Skeletal muscle cell (primary cell): ENCODE measurements around the gene NIN.

Source experiments
- DNase-seq: peaks from one replicate; pipeline ENCODE4 v3.0.0-alpha.2; 2010; ENCODE audit warnings: low read depth
- H3K4me3 ChIP-seq: 2 replicates; pipeline ENCODE4 v1.5.1; 2011; ENCODE audit warnings: low read depth, mild to moderate bottlenecking, control low read depth, low read length, moderate library complexity

The NIN gene

GRCh38 chr14:50839691-50840090, 8.7 kb upstream of the NIN start:
- H3K4me3 ChIP-seq = no peak overlapping the region
- no peak for DNase-seq

DNA sequence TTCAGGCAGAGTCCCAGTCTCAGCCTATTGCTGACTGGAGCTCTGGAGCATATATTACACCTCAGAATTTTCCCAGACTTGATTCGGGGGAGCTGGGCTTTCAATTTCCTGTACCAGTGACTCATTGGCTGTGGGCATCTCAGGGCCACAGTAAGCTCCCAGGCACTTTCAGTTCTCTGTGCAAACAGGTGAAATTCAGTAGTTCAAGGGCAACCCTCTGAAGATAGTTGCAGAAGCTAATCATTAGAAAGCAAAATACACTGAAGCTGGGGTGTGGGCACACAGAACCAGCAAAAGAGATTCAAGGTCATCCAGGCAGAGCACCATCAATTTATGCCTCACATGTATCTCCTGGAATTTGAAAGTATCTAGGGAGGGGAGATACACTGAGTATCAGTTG, 8.1 kb upstream of the NIN start:
- no peak overlapping the region for H3K4me3 ChIP-seq
- no peak for DNase-seq

DNA sequence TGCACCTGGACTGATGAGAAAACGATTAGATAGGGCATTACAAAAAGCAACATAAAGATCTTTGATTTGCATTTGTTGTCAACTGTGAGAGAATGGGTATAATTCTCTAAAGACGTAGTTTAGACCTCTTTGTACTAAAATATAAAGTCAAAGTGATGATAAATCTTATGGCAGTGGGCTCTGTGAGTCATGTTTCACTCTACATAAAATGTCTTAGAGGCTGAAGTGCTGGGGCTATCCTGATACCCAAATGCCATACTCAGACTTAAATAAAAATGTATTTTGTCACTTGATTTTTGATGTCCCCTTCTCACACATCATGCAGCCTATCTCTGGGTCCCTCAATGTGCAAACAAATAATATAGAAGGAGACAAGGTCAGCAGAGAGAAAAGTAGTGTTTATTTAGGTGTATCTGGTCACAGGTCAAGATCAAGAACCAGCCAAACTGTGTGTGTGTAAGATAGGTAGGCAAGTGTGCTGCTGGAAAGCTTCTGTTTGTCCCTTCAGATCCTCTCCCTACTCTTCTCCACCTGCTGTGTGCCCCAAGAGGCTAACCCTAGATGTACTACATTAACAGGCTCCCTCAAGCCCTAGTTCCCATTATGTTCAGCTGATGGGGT, 7.0 kb upstream of the NIN start:
- H3K4me3 ChIP-seq = no peak overlapping the region
- no peak for DNase-seq

DNA sequence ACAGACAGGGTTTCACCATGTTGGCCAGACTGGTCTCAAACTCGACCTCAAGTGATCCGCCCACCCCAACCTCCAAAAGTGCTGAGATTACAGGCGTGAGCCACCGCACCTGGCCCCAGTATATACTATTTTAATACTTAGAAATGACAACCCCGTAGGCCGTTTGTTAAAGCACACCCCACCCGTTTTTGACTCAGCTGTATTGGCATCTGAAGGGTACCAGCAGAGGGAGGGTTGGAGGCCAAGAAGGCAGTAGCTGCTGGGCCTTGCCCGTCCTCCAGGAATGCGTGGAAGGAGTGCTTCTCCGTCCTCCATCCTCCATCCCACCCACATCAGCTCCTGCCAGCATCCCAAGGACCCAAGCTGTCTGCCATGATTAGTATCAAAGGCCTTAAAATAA, 6.3 kb upstream of the NIN start:
- no peak overlapping the region for H3K4me3 ChIP-seq
- DNase-seq = no peak

DNA sequence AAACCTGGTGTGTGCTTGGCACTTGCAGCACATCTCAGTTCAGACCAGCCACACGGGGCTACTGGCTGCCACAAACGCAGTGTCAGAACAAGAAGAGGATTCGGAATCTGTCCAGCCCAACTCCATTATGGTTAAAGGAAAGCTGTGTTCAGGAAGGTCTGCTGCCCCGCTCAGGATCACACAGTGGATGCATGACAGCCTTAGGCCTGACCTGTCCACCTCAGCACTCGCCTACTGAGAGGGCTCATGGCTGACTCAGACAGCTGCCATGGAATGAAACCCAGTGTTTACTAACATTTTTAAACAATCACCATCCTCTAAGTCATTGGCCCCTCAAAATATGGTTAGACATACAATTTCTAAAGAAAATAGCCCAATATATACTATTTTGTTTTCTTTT, 5.6 kb upstream of the NIN start:
- no peak for DNase-seq
- no peak overlapping the region for H3K4me3 ChIP-seq

- H3K4me3 ChIP-seq = no peak overlapping the region
- DNase-seq = peak; percentile 42
Measured at GRCh38 chr14:50835280-50835679, 4.3 kb upstream of the NIN start.

DNA sequence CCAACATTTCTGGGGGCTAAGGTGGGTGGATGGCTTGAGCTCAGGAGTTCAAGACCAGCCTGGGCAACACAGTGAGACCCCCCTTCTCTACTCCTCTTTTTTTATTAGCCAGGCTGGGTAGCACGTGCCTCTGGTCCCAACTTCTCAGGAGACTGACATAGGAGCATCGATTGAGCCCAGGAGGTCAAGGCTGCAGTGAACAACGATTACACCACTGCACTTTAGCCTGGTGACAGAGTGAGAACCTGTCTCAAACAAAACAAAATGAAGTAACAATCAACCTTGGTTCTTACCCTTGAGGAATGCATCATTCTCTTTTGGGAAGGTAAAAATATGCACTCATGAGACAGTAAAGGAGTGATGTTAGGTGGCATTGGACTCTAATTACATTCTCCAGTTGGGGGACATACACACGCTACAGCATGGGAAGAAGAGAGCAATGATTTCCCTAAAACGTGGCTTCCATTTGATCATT, 3.9 kb upstream of the NIN start:
- DNase-seq = no peak
- no peak overlapping the region for H3K4me3 ChIP-seq

DNA sequence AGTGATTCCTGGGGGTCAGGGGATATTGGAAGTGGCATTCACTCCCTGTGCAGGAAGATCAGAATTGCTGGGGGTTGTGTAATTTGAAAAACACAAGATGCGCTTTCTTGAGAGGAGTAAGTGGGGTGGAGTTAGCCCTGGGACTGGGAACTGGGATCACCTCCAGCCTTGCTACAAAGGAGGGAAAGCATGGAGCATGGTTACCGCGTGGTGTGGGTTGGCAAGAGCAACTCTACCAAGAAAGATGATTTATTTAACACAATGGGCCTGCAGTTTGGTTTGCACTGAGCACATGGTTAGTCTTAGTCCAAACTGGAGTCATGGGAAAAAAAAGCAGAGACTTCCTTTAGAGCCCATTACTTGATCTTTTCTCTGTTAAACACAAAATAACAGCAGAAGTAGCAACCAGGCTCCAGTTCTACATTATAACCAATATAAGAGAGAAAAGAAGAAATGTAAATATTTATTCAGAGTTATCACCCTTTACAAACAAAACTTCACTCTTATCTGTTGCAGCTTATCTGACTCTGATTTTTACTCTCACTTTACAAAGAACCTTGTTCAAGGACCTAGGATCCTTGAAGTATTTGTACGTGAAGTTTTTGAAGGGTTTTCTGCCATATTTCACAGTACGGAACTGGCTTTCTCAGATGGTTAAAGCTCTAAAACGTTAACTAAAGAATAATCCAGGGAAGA, 2.1 kb upstream of the NIN start:
- DNase-seq = no peak
- H3K4me3 ChIP-seq = no peak overlapping the region

- H3K4me3 ChIP-seq = peak overlapping the region; percentile 81
- DNase-seq = no peak
Measured at GRCh38 chr14:50831726-50832168, 785 bp upstream of the NIN start.

GRCh38 chr14:50830044-50830931, 674 bp downstream of the NIN start:
- H3K4me3 ChIP-seq = peak overlapping the region; percentile 81
- no peak for DNase-seq

- peak overlapping the region; percentile 81 for H3K4me3 ChIP-seq
- DNase-seq = no peak
Measured at GRCh38 chr14:50829489-50830043, 1.4 kb downstream of the NIN start.

DNA sequence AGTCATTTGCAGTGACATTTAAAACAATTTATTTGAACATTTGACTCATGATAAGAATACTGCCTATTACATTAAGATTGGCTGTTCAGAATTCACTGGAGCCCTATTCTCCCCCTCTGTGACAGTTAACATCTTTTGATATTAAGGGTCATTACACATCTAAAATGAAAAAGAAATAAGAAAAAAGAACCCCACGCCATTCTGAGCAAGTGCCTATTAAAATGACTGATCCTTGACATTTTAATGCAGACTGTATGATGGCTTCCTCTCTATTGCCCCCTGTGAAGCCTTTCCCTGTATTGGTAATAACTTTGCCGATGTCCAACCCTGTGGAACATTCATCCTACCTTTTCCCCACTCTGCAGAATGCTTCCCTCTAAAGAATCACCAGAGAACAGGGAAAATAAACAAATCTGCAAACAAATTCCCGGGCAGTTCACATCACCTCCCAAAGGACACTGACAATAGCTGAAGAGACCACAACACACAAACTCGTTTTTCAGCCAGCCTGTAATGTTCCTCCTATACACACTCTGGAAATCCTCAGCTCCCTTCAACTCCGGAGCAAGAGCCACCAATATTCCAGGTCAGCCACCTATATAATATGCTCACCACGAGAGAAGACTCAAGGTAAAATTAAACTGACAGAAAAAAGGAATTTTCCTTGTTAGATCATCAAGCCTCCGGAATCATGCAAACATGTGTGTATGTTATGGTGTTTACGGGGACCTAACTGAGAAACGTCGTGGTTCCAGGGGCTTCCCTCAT, 2.1 kb downstream of the NIN start:
- H3K4me3 ChIP-seq = peak overlapping the region; percentile 81
- DNase-seq = no peak

DNA sequence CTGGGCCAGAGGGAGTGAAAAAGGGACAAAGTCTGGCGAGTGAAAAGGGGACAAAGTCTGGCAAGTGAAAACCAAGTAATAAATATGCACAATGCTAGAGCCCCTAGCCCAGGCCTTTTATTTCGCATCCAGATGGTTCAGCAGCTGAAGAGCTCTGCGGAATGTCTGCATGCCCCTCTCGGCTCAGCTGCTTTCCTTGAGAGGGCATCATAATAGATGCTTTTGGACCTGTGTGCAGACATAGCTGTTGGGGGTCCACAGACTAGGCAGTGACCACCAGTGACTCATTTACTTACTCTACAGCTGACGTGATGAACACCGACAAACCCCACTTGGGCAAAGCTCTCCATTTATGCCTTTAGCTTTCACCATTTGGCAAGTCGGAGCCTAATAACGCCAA, 4.3 kb downstream of the NIN start:
- H3K4me3 ChIP-seq = no peak overlapping the region
- no peak for DNase-seq

GRCh38 chr14:50825307-50825706, 5.7 kb downstream of the NIN start:
- DNase-seq = no peak
- no peak overlapping the region for H3K4me3 ChIP-seq

- DNase-seq = no peak
Measured at GRCh38 chr14:50823762-50824636, 7.0 kb downstream of the NIN start.

GRCh38 chr14:50823051-50823761, 7.8 kb downstream of the NIN start:
- no peak overlapping the region for H3K4me3 ChIP-seq
- DNase-seq = no peak

More at GRCh38 chr14:50823762-50824636, 7.0 kb downstream of the NIN start:
- no peak overlapping the region for H3K4me3 ChIP-seq

GRCh38 chr14:50822501-50823042, 8.4 kb downstream of the NIN start:
- no peak overlapping the region for H3K4me3 ChIP-seq
- no peak for DNase-seq
